ENCODE data around the gene RAB31. TPM values are rescaled to one million over a fixed set of nuclear protein-coding genes. Genes with fewer than 3 reads are reported as not detected.

The RAB31 gene
- total and polyA plus RNA-seq, 2 of the 13 experiments (the other 11 are each of a cell fraction or from before 2014, with no cell fraction given), result 1.1 to 1.7 TPM

DNA sequence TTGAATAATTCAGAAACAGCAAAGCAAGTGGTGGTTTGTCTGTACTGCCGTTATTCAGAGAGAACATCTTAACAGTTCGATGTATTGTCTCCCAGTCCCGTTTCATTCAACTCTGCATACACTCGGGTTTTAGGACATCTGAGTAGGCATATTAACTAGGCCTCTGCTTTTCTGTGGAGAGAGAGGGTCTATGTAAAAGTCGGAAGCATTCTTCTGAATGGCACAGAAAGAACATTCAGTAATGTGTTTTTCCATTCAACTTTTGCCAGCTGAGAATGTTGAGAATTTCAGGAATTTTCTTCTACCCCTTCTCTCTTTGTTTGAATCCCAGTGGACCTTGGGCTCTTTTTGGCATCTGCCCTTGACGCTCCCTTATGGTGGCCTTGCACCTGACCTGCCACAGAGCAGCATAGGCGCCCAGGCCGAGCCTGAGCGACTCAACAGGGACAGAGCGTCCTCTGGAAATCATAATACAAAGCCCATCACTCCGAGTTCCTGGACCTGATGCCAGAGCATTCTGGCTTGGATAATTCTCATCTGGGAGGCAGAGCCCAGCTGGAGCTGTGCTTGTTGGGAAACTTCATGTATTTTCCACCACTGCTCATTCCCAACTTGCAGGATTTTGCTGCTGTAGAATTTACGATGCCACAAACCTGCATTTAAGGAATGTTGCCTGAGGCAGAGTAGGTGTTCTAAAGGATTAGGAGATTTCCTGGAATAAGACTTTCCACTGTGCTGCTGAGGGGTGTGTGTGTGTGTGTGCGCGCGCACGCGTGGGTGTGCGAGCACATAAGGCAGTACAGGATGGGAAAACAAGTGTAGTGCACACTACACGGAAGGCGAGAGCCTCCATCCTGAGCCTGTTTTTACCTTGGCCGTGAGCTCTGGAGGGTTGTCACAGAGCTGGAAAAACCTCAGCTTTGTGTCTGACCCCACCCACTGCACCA is 100.5 kb downstream of the RAB31 start (continued):
- TF ChIP-seq, protein P1, sequence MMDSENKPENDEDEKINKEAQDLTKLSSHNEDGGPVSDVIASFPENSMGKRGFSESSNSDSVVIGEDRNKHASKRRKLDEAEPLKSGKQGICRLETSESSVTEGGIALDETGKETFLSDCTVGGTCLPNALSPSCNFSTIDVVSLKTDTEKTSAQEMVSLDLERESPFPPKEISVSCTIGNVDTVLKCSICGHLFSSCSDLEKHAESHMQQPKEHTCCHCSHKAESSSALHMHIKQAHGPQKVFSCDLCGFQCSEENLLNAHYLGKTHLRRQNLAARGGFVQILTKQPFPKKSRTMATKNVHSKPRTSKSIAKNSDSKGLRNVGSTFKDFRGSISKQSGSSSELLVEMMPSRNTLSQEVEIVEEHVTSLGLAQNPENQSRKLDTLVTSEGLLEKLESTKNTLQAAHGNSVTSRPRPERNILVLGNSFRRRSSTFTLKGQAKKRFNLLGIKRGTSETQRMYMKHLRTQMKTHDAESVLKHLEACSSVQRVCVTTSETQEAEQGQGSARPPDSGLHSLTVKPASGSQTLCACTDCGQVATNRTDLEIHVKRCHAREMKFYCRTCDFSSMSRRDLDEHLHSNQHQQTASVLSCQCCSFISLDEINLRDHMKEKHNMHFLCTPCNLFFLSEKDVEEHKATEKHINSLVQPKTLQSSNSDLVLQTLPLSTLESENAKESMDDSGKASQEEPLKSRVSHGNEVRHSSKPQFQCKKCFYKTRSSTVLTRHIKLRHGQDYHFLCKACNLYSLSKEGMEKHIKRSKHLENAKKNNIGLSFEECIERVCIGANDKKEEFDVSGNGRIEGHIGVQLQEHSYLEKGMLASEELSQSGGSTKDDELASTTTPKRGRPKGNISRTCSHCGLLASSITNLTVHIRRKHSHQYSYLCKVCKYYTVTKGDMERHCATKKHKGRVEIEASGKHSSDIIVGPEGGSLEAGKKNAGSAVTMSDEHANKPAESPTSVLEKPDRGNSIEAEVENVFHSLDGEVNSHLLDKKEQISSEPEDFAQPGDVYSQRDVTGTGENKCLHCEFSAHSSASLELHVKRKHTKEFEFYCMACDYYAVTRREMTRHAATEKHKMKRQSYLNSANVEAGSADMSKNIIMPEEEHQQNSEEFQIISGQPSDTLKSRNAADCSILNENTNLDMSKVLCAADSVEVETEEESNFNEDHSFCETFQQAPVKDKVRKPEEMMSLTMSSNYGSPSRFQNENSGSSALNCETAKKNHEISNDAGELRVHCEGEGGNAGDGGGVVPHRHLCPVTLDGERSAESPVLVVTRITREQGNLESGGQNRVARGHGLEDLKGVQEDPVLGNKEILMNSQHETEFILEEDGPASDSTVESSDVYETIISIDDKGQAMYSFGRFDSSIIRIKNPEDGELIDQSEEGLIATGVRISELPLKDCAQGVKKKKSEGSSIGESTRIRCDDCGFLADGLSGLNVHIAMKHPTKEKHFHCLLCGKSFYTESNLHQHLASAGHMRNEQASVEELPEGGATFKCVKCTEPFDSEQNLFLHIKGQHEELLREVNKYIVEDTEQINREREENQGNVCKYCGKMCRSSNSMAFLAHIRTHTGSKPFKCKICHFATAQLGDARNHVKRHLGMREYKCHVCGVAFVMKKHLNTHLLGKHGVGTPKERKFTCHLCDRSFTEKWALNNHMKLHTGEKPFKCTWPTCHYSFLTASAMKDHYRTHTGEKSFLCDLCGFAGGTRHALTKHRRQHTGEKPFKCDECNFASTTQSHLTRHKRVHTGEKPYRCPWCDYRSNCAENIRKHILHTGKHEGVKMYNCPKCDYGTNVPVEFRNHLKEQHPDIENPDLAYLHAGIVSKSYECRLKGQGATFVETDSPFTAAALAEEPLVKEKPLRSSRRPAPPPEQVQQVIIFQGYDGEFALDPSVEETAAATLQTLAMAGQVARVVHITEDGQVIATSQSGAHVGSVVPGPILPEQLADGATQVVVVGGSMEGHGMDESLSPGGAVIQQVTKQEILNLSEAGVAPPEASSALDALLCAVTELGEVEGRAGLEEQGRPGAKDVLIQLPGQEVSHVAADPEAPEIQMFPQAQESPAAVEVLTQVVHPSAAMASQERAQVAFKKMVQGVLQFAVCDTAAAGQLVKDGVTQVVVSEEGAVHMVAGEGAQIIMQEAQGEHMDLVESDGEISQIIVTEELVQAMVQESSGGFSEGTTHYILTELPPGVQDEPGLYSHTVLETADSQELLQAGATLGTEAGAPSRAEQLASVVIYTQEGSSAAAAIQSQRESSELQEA (CRISPR knock-in tag; IDR thresholded peaks at IDR 0.05; ENCODE audit: not compliant biosample characterization), result no peak
- no peak for TF ChIP-seq YEATS4 (CRISPR knock-in tag; IDR thresholded peaks at IDR 0.05; ENCODE audit: borderline replicate concordance)
- TF ChIP-seq, protein P2, sequence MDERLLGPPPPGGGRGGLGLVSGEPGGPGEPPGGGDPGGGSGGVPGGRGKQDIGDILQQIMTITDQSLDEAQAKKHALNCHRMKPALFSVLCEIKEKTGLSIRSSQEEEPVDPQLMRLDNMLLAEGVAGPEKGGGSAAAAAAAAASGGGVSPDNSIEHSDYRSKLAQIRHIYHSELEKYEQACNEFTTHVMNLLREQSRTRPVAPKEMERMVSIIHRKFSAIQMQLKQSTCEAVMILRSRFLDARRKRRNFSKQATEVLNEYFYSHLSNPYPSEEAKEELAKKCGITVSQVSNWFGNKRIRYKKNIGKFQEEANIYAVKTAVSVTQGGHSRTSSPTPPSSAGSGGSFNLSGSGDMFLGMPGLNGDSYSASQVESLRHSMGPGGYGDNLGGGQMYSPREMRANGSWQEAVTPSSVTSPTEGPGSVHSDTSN (CRISPR knock-in tag; IDR thresholded peaks at IDR 0.05), result no peak
- TF ChIP-seq STAG1 (CRISPR knock-in tag; IDR thresholded peaks at IDR 0.05), result no peak
- no peak for TF ChIP-seq ZNF354B (CRISPR knock-in tag; IDR thresholded peaks at IDR 0.05)
- peak; percentile 34; the same call in 1 of the 2 replicates for TF ChIP-seq KAT8 (CRISPR knock-in tag; IDR thresholded peaks at IDR 0.05)
- TF ChIP-seq, protein P3, sequence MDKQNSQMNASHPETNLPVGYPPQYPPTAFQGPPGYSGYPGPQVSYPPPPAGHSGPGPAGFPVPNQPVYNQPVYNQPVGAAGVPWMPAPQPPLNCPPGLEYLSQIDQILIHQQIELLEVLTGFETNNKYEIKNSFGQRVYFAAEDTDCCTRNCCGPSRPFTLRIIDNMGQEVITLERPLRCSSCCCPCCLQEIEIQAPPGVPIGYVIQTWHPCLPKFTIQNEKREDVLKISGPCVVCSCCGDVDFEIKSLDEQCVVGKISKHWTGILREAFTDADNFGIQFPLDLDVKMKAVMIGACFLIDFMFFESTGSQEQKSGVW (CRISPR knock-in tag; IDR thresholded peaks at IDR 0.05; ENCODE audit: borderline replicate concordance), result no peak
- TF ChIP-seq ZNF558 (CRISPR knock-in tag; IDR thresholded peaks at IDR 0.05; ENCODE audit: borderline replicate concordance), result no peak
- TF ChIP-seq, protein P4, sequence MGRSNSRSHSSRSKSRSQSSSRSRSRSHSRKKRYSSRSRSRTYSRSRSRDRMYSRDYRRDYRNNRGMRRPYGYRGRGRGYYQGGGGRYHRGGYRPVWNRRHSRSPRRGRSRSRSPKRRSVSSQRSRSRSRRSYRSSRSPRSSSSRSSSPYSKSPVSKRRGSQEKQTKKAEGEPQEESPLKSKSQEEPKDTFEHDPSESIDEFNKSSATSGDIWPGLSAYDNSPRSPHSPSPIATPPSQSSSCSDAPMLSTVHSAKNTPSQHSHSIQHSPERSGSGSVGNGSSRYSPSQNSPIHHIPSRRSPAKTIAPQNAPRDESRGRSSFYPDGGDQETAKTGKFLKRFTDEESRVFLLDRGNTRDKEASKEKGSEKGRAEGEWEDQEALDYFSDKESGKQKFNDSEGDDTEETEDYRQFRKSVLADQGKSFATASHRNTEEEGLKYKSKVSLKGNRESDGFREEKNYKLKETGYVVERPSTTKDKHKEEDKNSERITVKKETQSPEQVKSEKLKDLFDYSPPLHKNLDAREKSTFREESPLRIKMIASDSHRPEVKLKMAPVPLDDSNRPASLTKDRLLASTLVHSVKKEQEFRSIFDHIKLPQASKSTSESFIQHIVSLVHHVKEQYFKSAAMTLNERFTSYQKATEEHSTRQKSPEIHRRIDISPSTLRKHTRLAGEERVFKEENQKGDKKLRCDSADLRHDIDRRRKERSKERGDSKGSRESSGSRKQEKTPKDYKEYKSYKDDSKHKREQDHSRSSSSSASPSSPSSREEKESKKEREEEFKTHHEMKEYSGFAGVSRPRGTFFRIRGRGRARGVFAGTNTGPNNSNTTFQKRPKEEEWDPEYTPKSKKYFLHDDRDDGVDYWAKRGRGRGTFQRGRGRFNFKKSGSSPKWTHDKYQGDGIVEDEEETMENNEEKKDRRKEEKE (IDR thresholded peaks at IDR 0.05), result no peak
- no peak for TF ChIP-seq RELA (CRISPR knock-in tag; IDR thresholded peaks at IDR 0.05)
- TF ChIP-seq ZNF441 (CRISPR knock-in tag; IDR thresholded peaks at IDR 0.05; ENCODE audit: borderline replicate concordance), result no peak
- TF ChIP-seq, protein P5, sequence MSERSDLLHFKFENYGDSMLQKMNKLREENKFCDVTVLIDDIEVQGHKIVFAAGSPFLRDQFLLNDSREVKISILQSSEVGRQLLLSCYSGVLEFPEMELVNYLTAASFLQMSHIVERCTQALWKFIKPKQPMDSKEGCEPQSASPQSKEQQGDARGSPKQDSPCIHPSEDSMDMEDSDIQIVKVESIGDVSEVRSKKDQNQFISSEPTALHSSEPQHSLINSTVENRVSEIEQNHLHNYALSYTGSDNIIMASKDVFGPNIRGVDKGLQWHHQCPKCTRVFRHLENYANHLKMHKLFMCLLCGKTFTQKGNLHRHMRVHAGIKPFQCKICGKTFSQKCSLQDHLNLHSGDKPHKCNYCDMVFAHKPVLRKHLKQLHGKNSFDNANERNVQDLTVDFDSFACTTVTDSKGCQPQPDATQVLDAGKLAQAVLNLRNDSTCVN (CRISPR knock-in tag; IDR thresholded peaks at IDR 0.05; ENCODE audit: borderline replicate concordance), result peak; percentile 52; the same call in 1 of the 2 replicates
- TF ChIP-seq FLYWCH1 (CRISPR knock-in tag; IDR thresholded peaks at IDR 0.05), result no peak
- TF ChIP-seq MED1 (CRISPR knock-in tag; IDR thresholded peaks at IDR 0.05), result peak; percentile 65
